K562 (cell line): ENCODE data around the gene PPOX. TPM values are rescaled to one million over a fixed set of nuclear protein-coding genes. Genes with fewer than 3 reads are reported as not detected.

Source experiments
- ARID1B ChIP-seq: fragments of 450-650 bp; IDR thresholded peaks from 2 replicates; pipeline ENCODE4 v1.6.1; 2016; ENCODE audit warnings: antibody characterized with exemption, mild to moderate bottlenecking, inconsistent platforms
- ARNT ChIP-seq, 2 experiments: fragments of 450-650 bp; IDR thresholded peaks; 2 replicates each; pipeline ENCODE4 v1.6.1; 2016; ENCODE audit warnings: mild to moderate bottlenecking in 1 of 2
- BHLHE40 ChIP-seq: IDR thresholded peaks from 2 replicates; pipeline ENCODE4 v1.6.1; 2011; ENCODE audit warnings: low read length, improper control_type of control experiment
- CC2D1A ChIP-seq: fragments of 450-650 bp; IDR thresholded peaks from 2 replicates; pipeline ENCODE4 v1.6.1; 2017; ENCODE audit warnings: mild to moderate bottlenecking
- CHD4 ChIP-seq: fragments of 200-600 bp; sonication (generic); IDR thresholded peaks from 3 replicates; pipeline ENCODE4 v1.6.1; 2012; ENCODE audit warnings: low read depth, mild to moderate bottlenecking, mixed read lengths, low read length, inconsistent platforms; ENCODE audit not compliant: insufficient read depth, insufficient replicate concordance, poor library complexity, severe bottlenecking
- ELF4 ChIP-seq: fragments of 450-650 bp; formaldehyde crosslinking; IDR thresholded peaks from 2 replicates; pipeline ENCODE4 v1.4.0; 2022; ENCODE audit warnings: missing genetic modification characterization
- FOXJ3 ChIP-seq: sonication (generic); formaldehyde crosslinking; IDR thresholded peaks from 2 replicates; pipeline ENCODE4 v1.4.0; 2020; ENCODE audit warnings: mild to moderate bottlenecking, missing genetic modification reagents
- HDGF ChIP-seq: fragments of 450-650 bp; IDR thresholded peaks from 2 replicates; pipeline ENCODE4 v1.6.1; 2016
- HLTF ChIP-seq: fragments of 450-650 bp; IDR thresholded peaks from 2 replicates; pipeline ENCODE4 v1.6.1; 2016
- IFI16 ChIP-seq: fragments of 250-450 bp; sonication (Bioruptor Pico); IDR thresholded peaks from 2 replicates; pipeline ENCODE4 v2.1.2; 2022; ENCODE audit warnings: mild to moderate bottlenecking, inconsistent platforms
- MIER1 ChIP-seq: fragments of 450-650 bp; IDR thresholded peaks from 2 replicates; pipeline ENCODE4 v1.6.1; 2016; ENCODE audit warnings: antibody characterized with exemption, mild to moderate bottlenecking, low read depth
- NEUROD1 ChIP-seq: fragments of 150-350 bp; IDR thresholded peaks from 2 replicates; pipeline ENCODE4 v1.6.1; 2014; ENCODE audit warnings: borderline replicate concordance, low read length, low read depth; ENCODE audit not compliant: partially characterized antibody
- NFIC ChIP-seq: fragments of 450-650 bp; IDR thresholded peaks from 2 replicates; pipeline ENCODE4 v1.6.1; 2017; ENCODE audit warnings: mild to moderate bottlenecking, inconsistent platforms
- POLR2AphosphoS5 ChIP-seq: IDR thresholded peaks from 2 replicates; pipeline ENCODE4 v1.6.1; 2011; ENCODE audit warnings: mild to moderate bottlenecking, low read depth, low read length, moderate library complexity; ENCODE audit not compliant: control insufficient read depth, insufficient read depth
- SMARCA4 ChIP-seq: fragments of 450-650 bp; IDR thresholded peaks from 2 replicates; pipeline ENCODE4 v1.6.1; 2016
- SRSF3 ChIP-seq: fragments of 200-400 bp; formaldehyde crosslinking; IDR thresholded peaks from 2 replicates; pipeline ENCODE4 v1.6.1; 2016; ENCODE audit warnings: mild to moderate bottlenecking, low read length, moderate library complexity; ENCODE audit not compliant: insufficient read depth
- TCF3 ChIP-seq: sonication (generic); formaldehyde crosslinking; IDR thresholded peaks from 2 replicates; pipeline ENCODE4 v1.4.0; 2020; ENCODE audit warnings: mild to moderate bottlenecking, missing genetic modification reagents
- ZFX ChIP-seq: sonication (generic); formaldehyde crosslinking; IDR thresholded peaks from 2 replicates; pipeline ENCODE4 v1.8.0; 2022; ENCODE audit warnings: mild to moderate bottlenecking, missing genetic modification reagents, moderate library complexity
- polyA plus RNA-seq, 8 experiments: library from polyadenylated mRNA; depleted of rRNA in 4 of 8; stranded (reverse) in 5 of 8; unstranded in 3 of 8; fragments of >200 nt; fragmentation: Nextera tagmentation in 2 of 8; fragmentation: Illumina TruSeq in 1 of 8; extraction: Ambion mirVana in 2 of 8; extraction: Trizol in 1 of 8; gene quantifications; 2 replicates each; pipeline versions ENCODE4 v1.2.1 to v1.2.3, GENCODE V29; 2011 to 2014; ENCODE audit warnings: inconsistent platforms in 1 of 8, missing spikeins in 1 of 8
- total RNA-seq, 7 experiments: library from RNA; depleted of rRNA in 6 of 7; stranded (reverse); fragments of >200 nt in 6 of 7; fragmentation: Illumina TruSeq in 2 of 7; extraction: Trizol in 2 of 7; gene quantifications; 2 replicates each; pipeline versions ENCODE4 v1.2.1 to v1.2.3, GENCODE V29; 2011 to 2021; ENCODE audit warnings: low replicate concordance in 1 of 7
- TF ChIP-seq, protein P1 (sequence below): fragments of 450-650 bp; IDR thresholded peaks from 2 replicates; pipeline ENCODE4 v1.6.1; 2016; ENCODE audit warnings: missing biosample characterization, missing genetic modification characterization
- TF ChIP-seq, protein P2 (sequence below): fragments of 450-650 bp; IDR thresholded peaks from 2 replicates; pipeline ENCODE4 v1.6.1; 2017; ENCODE audit warnings: antibody characterized with exemption
- TF ChIP-seq, protein P3 (sequence below), 2 experiments: fragments of 450-650 bp; IDR thresholded peaks; 2 replicates each; pipeline ENCODE4 v1.6.1; 2018; ENCODE audit warnings: mild to moderate bottlenecking in 2 of 2, low read depth in 1 of 2; ENCODE audit not compliant: partially characterized antibody in 2 of 2

PPOX gene
- total and polyA plus RNA-seq, 9 of the 15 experiments (the other 6 are each of a cell fraction or from before 2014, with no cell fraction given), result 17.0 to 57.1 (median 38.9) TPM

GRCh38 chr1:161131523-161132409, 34.5 kb upstream of the PPOX start (continued):
- TF ChIP-seq FOXJ3 (CRISPR knock-in tag) (no peak), BHLHE40 (no peak), NEUROD1 (no peak), HDGF (peak; percentile 98), MIER1 (peak; percentile 70; the same call in 1 of the 2 replicates), CC2D1A (peak; percentile 80), SMARCA4 (peak; percentile 55; the same call in 1 of the 2 replicates), NFIC (no peak), CHD4 (no peak), HLTF (peak; percentile 88; the same call in 1 of the 2 replicates), ELF4 (peak; percentile 79; the same call in 1 of the 2 replicates), POLR2AphosphoS5 (no peak), ZFX (CRISPR knock-in tag) (0 out of 2 replicates have a peak, but pooled peaks have one; percentile 63), TCF3 (CRISPR knock-in tag) (no peak), IFI16 (CRISPR knock-in tag) (no peak), ARID1B (peak; percentile 54), SRSF3 (0 out of 2 replicates have a peak, but pooled peaks have one; percentile 55), ARNT (IDR thresholded peaks at IDR 0.05) (peak; percentile 51 to 70; a peak in 2 of 4 replicates)
- TF ChIP-seq, protein P1, sequence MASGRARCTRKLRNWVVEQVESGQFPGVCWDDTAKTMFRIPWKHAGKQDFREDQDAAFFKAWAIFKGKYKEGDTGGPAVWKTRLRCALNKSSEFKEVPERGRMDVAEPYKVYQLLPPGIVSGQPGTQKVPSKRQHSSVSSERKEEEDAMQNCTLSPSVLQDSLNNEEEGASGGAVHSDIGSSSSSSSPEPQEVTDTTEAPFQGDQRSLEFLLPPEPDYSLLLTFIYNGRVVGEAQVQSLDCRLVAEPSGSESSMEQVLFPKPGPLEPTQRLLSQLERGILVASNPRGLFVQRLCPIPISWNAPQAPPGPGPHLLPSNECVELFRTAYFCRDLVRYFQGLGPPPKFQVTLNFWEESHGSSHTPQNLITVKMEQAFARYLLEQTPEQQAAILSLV, result no peak
- TF ChIP-seq, protein P2, sequence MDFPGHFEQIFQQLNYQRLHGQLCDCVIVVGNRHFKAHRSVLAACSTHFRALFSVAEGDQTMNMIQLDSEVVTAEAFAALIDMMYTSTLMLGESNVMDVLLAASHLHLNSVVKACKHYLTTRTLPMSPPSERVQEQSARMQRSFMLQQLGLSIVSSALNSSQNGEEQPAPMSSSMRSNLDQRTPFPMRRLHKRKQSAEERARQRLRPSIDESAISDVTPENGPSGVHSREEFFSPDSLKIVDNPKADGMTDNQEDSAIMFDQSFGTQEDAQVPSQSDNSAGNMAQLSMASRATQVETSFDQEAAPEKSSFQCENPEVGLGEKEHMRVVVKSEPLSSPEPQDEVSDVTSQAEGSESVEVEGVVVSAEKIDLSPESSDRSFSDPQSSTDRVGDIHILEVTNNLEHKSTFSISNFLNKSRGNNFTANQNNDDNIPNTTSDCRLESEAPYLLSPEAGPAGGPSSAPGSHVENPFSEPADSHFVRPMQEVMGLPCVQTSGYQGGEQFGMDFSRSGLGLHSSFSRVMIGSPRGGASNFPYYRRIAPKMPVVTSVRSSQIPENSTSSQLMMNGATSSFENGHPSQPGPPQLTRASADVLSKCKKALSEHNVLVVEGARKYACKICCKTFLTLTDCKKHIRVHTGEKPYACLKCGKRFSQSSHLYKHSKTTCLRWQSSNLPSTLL, result peak; percentile 61; the same call in 1 of the 2 replicates
- TF ChIP-seq, protein P3, sequence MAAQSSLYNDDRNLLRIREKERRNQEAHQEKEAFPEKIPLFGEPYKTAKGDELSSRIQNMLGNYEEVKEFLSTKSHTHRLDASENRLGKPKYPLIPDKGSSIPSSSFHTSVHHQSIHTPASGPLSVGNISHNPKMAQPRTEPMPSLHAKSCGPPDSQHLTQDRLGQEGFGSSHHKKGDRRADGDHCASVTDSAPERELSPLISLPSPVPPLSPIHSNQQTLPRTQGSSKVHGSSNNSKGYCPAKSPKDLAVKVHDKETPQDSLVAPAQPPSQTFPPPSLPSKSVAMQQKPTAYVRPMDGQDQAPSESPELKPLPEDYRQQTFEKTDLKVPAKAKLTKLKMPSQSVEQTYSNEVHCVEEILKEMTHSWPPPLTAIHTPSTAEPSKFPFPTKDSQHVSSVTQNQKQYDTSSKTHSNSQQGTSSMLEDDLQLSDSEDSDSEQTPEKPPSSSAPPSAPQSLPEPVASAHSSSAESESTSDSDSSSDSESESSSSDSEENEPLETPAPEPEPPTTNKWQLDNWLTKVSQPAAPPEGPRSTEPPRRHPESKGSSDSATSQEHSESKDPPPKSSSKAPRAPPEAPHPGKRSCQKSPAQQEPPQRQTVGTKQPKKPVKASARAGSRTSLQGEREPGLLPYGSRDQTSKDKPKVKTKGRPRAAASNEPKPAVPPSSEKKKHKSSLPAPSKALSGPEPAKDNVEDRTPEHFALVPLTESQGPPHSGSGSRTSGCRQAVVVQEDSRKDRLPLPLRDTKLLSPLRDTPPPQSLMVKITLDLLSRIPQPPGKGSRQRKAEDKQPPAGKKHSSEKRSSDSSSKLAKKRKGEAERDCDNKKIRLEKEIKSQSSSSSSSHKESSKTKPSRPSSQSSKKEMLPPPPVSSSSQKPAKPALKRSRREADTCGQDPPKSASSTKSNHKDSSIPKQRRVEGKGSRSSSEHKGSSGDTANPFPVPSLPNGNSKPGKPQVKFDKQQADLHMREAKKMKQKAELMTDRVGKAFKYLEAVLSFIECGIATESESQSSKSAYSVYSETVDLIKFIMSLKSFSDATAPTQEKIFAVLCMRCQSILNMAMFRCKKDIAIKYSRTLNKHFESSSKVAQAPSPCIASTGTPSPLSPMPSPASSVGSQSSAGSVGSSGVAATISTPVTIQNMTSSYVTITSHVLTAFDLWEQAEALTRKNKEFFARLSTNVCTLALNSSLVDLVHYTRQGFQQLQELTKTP (IDR thresholded peaks at IDR 0.05; ENCODE audit: low read depth in 1 of 2, partially characterized antibody in 2 of 2), result peak; percentile 52 to 53
